HG03571 (cell line): ENCODE results near the gene KCTD11.

Experiments
- ATAC-seq: cut with Tn5 transposase; IDR thresholded peaks from one replicate; pipeline ENCODE4 v1.9.1; 2021; ENCODE audit not compliant: unreplicated experiment

KCTD11 gene

DNA sequence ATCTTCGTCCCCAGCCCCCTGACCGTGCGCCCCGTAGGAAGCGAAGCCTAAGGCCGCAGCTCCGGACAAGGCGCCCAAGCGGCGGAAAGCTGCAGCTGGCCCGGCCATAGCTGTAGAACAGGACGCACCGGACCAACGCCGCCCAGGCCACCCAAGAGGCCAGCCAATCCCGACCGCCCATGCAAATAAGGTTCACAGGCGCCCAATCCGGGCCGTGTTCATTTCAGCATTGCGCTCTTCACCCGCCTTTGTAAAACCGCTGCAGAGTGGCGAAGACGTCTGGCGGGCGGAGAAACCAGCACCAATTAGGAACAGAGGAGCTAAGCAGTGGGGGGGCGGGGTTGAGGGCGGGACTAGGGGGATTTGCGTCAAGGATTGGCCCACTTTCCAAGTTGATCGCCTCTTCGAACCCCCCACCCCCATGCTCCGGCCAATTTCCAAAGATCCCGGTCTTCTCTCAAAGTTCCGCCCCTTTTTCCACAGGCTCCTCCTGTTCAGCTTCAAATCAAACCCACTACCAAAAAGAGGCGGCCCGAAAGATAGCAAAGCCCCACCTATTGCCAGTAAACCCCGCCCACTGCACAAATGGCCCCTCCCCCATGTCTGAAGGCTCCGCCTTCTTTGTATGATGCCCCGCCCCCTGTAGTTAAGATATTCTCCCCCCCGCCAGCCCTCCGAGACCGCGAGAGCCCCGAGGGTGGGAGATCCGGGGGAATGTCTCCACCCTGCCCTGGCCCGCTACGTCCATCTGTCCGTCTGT lies 52.2 kb downstream of the KCTD11 start, which contains the start of gene TMEM256:
TMEM256 (minus strand) TSS at position 121 of the 760 bp plus-strand sequence; CDS start at position 108, 13 bp downstream.
- ATAC-seq: peak; percentile 84
